ENCODE measurements around the gene TECTB.
"Not testable (repeated sequence)": the region's sequence is repeated elsewhere in the genome, so short reads cannot be mapped to it uniquely, and the experiment has no call there.

TECTB gene

DNA sequence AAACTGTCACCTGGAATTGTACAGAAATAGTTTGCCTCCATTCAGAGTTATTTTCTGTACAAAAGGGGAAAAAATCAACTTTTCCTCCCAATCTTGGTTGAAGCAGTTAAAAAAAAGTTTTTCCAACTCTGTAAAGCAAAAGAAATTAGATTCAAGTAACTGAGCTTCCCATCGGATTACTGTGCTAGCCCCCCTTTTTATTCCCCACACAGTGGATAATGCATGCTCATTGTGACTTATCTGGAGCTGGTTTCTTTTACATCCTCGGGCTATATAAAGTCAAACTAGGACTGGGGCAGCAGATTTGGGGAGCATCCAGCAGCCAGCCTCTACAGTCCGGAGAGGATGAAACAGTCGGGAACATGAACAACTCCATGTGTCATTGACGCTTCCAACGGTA is at the start of gene TECTB:
TSS of gene TECTB (plus strand) at position 301 of the 400 bp plus-strand sequence. CDS start 335 bp downstream, outside the sequence.
- DNase-seq, result no peak

DNA sequence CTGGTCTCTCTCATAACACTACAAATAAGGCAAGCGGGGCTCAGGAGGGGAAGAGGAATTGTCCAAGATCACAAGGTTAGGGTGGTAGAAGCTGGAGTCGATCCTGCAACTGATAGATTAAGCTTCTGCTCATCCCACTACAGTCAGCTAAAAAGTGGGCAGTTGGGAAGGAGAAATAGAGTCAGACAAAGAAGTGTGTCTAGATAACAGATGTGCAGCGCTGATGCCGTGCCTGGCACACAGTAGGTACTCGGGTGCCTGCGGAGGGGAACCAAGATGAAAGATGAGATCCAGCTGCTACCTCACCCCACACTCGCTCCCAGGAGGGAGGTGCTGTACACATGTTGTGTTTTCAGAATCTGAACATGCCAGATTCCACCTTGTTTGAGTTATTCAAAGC is 48.1 kb upstream of the TECTB start:
- no peak for DNase-seq

DNA sequence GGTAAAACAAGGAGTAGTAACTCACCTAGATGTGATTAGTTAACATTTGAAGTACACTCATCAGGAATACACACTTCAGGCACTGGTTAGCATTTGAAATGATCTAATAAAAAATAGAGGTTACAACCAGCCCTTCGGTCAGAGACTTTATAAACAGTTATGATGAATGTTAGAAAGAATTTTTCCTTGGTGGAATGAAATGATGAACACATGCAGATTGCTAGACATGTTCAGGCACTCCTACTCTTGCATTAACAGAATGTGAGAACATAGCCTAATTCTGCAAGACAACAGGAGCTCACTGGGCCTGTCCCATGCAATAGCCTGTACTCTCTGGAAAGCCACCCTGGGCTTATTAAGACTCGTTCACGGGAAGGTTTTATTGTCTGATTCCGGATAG is 47.3 kb upstream of the TECTB start:
- no peak for DNase-seq

DNA sequence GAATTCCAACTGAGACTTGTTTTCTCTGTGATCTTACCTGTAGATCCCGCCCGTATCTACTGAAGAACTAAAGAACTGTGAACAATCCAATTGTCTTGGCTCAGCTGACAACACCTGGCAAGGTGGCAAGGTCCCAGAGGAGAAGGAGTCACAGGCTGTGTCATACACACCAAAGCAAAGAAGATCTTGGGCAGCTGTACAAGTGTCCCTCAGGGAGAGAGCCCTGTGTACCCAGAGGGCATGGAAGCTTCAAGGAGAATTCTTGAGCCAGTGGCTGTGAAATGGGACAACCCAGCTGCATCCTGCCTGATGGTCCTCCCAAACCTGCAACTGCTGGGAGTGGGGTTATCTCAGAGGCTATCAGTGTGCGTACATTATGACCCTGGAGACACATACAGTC is 46.7 kb upstream of the TECTB start:
- DNase-seq, result no peak

DNA sequence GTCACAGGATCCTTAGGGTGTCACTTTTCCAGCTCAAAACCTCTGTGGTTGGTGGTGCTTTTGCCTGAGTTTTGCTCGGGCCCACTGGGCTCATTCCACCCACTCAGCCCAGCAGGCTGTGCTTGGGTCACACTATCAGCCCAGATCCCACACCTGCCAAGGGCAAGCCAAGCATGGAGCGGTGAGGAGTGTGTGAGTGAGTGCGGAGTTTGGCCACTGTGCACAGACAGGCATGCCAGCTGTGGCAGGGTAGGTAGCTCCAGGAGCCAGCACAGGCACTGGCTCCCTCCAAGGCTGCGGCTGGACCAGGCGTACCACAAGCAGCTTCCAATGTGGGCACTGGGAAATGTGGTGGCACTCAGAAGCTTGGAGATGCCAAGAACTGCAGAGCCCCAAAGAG is 43.9 kb upstream of the TECTB start:
- DNase-seq, result no peak

DNA sequence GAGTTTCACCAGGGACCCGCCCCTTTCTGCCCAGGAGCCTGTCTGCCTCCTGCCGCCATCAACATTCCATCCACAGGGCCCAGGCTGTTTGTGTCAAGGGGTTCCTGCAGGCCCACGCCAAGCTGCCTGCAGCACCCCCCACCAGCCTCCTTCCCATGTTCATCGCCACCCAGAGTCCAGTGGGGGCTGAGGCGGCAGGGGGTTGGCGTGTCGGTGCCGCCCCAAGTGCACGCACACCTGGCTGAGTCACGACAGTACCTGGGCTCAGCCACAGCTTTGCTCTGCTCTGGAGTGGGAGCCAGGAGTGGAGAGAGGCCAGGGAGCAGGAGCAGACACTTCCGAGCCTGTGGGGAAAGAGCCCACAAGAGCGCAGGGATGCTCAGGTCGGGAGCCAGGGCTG is 42.8 kb upstream of the TECTB start:
- DNase-seq, result no peak

DNA sequence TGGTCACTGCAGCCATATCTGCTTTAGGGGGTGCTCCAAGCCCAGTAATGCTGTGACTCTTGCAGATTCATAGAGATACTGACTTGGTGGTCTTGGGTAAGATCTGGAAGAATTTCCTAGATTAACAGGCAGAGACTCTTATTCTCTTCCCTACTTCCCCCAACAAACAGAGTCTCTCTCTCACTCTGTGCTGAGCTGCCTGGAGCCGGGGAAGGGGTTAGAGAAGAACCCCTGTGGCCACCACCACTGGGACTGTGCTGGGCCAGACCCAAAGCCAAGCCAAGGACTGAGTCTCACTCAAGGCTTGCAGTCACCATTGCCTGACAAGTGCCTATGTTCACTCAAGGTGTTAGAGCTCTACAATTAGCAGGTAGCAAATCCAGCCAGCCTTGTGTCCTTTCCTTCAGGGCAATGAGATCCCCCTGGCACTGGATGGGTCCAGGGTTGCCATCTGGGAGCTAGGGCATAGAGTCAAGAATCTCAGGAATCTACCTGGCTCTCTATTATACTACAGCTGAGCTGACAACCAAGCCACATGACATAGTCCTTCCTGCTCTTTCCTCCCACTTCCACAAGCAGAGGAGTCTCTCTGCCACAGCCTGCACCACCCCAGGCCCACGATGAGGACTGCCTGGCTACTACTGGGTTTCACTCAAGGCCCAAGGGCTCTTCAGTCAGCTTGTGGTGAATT is 41.4 kb upstream of the TECTB start:
- no peak for DNase-seq

DNA sequence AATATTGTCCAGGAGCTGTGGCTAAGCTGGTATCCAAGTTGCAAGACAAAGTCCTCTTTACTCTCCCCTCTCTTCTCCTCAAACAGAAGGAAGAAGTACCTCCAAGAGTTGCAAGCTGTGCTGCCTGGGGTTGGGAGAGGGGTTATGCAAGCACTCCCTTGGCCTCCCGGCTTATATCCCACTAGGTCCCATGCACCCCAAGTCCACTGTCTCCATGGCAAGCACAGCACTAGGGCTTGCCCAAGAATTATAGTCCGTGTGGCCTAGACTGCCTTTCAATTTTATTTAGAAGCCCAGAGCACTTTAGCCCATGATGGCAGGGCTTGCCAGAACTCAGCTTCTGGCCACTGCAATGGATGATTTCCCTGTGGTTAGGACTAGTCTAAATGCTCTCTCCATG is 40.4 kb upstream of the TECTB start:
- DNase-seq, result no peak

DNA sequence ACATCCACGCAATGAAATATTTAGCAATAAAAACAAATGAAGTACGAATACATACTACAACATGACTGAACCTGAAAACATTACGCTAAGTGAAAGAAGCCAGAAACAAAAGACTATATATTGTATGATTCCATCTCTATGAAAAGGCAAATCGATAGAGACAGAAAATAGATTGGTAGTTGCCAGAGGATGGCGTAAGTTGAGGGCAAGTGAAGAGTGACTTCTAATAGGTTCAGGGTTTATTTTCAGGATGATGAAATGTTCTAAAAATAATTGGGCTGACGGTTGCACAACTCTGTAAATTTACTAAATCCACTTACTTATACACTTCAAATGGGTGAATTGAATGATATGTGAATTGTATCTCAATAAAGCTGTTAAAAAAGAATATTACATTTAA is 39.5 kb upstream of the TECTB start:
- DNase-seq, result no peak

DNA sequence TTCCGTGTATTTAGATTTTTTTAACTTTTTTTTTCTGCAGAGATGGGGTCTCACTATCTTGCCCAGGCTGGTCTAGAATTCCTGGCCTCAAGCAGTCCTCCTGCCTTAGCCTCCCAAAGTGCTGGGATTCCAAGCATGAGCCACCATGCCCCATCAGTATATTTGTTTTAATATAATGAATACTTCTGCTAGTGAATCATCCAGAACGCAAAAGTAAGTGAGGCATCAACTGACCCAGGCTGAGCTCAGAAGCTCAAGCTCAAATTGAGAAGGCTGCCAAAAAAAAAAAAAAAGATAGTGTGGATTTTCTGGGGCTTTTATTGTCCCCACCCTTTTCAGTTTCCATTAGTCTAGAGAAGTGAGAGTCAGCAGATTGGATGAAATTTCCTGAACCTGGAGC is 39.0 kb upstream of the TECTB start:
- DNase-seq, result no peak

DNA sequence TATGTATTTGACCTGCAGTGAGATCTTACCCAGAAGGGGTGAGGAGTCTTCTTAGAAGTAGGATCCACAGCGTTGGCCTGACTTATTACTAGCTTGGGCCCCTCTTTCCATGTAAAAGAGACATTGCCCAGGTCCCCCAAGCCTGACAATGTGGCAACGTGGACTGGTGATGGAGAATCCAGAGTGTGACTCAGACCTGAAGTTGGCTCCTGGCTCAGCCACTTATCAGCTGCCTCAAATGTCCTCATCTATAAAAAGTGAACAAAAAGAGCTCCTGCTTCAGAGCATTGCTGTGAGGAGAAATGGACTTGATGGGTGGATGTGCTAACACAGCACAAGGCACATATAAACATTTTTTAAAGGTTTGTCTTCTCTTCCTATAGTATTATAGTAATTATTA is 35.4 kb upstream of the TECTB start:
- DNase-seq, result no peak

DNA sequence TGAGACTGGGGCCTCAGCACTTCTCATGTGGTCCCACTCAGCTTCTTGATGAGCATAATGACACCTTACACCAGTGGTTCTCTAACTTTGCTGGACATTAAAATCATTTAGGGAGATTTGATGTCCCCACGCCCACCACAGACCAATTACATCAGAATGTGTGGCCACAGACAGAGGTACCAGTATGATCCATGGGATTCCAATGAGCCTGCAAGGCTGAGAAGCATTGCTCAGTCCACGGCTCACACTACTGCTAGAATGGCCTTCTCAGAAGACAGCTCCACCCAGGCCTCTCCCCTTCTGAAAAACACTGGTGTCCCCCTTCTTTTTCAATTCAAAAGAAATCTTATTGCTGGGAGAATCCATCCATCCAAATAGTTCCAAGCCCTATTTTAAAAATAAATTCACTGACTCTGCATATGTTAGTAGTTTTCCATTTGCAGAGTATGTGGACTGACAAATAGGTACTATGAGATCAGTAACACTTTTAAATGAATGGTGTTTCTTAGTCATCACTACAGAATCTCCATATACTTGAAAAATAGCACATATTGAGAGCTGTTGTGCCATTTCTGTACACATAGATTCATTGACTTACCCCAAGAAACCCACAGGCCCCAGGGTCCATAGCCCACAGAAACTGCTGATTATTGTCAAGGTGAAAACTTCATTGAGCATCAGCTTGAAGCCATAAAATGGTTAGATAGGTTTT is 34.5 kb upstream of the TECTB start:
- DNase-seq, result no peak

DNA sequence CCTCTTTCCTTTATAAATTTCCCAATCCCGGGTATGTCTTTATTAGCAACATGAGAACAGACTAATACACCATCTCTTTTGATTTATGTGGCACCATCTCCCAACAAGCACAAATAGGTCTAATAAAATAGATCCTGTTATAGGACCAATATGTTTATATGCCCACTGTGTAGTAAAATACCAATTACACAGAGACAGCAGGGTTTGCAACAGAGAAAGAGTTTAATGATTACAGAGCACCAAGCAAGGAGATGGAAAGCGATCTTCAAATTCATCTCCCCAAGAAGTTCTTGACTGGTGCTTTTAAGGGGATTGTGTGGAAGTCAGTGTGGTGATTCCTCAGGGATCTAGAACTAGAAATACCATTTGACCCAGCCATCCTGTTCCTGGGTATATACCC is 33.5 kb upstream of the TECTB start:
- no peak for DNase-seq

DNA sequence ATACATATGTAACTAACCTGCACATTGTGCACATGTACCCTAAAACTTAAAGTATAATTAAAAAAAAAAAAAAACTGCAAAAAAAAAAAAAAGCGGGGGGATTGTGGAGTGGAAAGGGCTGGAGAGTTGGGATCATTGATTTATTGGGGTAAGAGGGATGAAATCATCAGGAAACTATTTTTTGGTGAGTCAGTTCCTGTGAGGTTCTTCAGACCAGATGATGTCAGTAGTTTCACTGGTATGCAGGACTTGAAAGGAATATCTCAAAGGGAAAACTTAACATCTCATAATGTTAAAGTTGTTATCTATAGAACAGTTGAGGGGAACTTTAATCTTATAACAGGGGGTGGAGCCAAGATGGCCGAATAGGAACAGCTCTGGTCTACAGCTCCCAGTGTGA is 32.6 kb upstream of the TECTB start:
- no peak for DNase-seq

DNA sequence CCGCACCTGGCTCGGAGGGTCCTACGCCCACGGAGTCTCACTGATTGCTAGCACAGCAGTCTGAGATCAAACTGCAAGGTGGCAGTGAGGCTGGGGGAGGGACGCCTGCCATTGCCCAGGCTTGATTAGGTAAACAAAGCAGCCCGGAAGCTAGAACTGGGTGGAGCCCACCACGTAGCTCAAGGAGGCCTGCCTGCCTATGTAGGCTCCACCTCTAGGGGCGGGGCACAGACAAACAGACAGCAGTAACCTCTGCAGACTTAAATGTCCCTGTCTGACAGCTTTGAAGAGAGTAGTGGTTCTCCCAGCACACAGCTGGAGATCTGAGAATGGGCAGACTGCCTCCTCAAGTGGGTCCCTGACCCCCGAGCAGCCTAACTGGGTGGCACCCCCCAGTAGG is 32.0 kb upstream of the TECTB start:
- DNase-seq, result not testable (repeated sequence)

DNA sequence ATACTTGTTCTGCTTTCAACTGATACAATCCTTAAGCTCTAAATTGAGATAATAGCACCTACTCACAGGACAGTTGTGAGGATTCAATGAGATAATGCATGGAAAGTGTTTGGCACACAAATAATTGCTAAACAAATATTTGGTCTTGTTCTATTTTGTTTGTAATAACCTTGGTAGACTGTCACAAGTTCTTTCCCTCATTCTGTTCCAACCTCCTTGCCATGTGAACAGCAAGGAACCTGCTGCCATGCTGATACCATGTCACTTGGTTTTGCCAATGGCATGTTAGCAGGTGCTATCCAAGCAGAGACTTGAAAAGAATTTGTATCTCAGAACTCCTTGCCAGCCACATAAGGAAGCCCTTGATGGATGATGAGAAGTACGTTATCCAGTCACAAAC is 24.8 kb upstream of the TECTB start:
- DNase-seq, result no peak

DNA sequence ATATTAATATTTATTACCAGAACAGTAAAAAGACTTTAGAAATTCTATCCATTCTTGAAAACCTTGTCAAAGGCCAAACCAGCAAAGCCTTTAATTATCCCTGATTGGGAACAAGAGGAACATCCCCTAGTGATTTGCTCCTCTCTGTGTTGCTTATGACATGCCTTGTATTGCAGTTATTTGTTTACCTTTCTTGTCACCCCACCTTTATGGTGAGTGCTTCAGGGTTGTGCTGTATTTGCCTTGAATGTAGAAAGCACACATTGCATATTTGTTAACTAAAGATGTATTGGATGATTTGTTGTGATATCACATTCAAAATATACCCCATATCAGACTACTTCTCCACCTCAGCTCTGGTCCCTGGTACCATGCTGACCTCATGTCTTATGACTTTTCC is 23.5 kb upstream of the TECTB start:
- no peak for DNase-seq

DNA sequence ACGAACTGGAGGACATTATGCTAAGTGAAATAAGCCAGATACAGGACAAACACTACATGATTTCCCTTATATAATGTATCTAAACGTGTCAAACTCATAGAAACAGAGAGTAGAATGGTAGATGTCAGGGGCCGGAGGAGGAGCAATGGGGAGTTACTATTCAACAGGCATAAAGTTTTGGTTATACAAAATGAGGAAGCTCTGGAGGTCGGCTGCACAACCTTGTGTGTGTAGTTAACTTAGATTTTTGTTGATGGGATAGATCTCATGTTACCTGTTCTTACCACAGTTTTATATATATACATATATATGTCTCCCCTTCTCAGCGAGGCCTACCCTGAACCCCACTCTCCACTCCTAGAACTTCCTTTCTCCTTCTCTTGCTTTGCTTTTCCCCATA is 22.4 kb upstream of the TECTB start:
- no peak for DNase-seq

DNA sequence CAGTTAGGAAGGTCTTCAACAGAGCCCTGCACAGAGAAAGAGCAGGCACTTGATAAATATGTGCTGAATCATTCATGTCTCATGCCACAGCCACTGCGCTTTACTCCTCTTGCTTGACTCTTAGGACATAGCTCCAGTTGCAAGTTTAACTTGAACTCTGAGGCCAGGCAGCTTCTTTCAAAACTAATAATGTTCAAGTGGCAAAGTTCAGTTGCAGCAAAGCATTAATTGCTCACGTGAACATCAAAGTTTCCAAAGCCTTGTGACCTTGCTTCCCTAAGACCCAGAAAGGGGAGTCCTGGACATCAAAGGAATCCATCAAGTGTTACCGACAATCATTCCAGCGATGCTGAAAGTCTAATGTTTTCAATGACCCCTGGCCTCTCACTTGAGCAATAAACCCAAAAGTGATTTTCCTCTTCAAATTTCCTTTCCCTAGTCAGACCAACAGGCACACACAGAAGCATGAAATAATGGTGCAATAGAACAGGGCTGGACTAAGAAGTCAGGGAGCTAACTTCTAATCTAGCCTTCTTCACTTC is 21.8 kb upstream of the TECTB start:
- DNase-seq, result no peak

DNA sequence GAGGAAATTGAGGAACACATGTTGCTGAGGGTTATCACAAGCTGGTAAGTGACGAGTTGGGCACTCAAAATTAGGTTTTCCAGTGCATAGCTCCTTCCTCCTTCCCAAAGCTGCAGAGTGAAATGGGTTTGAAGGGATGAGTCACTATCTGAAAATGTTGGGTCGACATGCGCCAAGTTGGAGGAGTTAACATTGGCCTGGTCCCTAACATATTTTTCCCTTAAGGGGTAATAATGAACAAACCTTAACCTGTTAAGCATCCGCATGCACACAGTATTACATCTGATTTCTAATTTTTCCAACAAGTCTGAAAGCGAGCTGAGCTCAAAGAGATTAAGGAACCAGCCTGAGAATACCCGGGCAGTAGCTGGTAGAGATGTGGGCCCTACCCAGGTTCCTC is 20.7 kb upstream of the TECTB start:
- DNase-seq, result no peak

DNA sequence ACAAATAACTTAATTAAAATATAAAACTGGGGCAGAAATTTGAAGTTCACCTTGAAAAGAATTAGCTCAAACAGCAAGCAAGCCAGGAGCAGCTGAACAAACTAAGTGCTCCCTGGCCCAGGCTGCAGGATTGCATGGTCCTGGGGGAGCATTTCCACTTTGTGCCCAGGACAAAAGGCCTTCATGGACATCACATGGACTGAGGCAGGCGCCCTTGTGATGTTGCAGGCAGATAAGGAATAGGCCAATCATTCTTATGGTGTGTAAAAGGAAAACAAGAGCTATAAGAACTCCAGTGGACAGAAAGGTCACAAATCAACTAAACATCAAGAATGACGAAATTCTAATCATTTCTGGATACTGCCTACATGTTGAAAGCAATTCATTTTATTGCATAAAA is 17.5 kb upstream of the TECTB start:
- no peak for DNase-seq

DNA sequence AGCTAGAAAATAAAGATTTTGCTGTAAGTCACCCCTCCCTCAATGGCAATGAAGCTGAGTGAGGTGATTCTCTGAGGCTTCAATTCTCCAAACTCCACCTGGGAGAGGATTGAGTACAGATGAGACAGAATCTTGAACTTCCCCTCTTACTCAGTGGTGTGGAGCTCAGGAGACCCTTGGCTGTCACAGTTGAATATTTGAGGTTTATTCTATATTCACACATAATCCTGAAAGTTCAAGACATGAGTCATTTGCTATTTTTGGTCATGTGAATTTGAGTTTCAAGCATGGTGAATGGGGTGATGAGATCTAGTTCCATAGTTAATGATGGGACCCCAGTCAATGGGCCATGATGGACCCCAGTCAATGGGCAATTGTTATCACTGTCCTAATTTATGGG is 13.9 kb upstream of the TECTB start:
- no peak for DNase-seq

DNA sequence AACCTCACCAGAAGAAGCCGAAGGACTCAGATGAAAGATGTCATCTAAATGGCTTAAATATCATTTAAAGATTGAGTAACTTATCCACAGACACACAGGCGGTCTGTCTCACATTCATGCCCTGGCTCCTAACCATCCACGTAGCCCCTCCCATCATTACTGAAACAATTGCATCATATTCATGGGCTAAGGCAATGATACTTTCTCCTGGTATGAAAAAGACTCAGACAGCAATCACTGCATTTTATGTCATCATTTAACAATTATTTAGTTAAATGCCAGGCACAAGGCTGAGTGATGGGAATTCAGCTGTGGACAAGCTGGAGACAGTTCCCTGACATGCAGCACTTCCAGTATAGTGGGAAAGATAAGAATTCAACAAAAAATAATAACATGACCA is 11.2 kb upstream of the TECTB start:
- DNase-seq, result no peak

DNA sequence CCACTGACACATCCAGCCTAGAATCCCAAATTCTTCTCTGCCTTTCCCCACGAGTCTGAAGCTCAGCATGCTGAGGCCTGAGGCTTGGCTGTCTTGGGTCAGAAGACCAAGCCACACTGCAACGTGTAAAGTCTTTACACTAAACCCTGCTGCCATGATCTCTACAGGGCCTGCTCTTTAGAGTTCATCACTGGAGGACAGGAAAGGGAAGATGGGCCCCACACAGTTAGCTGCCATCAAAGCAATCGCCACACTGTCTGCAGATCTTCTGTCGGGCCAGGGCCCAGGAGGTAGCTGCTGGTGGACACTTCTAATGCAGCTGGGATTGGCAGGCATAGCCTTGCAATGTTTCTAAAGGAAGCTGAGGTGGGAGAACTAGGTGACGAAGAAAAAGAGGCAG is 8.4 kb upstream of the TECTB start:
- no peak for DNase-seq

Measured in amniotic stem cell (primary cell).